Endothelial cell of umbilical vein (primary cell): ENCODE measurements around the gene FRYL. TPM values are rescaled to one million over a fixed set of nuclear protein-coding genes. Genes with fewer than 3 reads are reported as not detected.

ENCODE experiments used
- BruUV-seq: library from RNA; stranded (reverse); fragments of 400-500 nt; replicated peaks from 2 replicates; lab custom pipeline; 2021; lab: Mats Ljungman, UMichigan
- CTCF ChIA-PET: fragments of 300-600, 350-600 bp; sonication (Branson Sonifier 250); formaldehyde crosslinking; loops from one replicate; lab custom pipeline; 2021; ENCODE audit warnings: antibody characterized with exemption, inconsistent platforms; lab: Charles Lee
- POLR2A ChIA-PET: fragments of 300-600, 350-600 bp; sonication (Branson Sonifier 250); formaldehyde crosslinking; loops from one replicate; lab custom pipeline; 2021; ENCODE audit warnings: antibody characterized with exemption, inconsistent platforms; lab: Charles Lee
- DNase-seq: peaks from one replicate; pipeline ENCODE4 v3.0.0-alpha.2; 2011; ENCODE audit warnings: low read depth, low spot score
- FAIRE-seq: peaks from 2 replicates; lab custom pipeline; 2011; peaks lifted over from hg19 to GRCh38; lab: Jason Lieb, UNC
- H2AFZ ChIP-seq: 2 replicates; pipeline ENCODE4 v1.6.0; 2012; ENCODE audit warnings: low read depth, low read length, control low read depth, inconsistent platforms
- H3K27ac ChIP-seq: 2 replicates; pipeline ENCODE4 v1.5.1; 2011; ENCODE audit warnings: low read depth, mild to moderate bottlenecking, control low read depth, low read length, moderate library complexity; ENCODE audit not compliant: insufficient read depth
- H3K27me3 ChIP-seq, 2 experiments: 2 replicates each; pipeline versions ENCODE4 v1.6.0 to v1.6.1; 2011; ENCODE audit warnings: low read length in 2 of 2, mixed read lengths in 1 of 2; ENCODE audit not compliant: control insufficient read depth in 2 of 2, insufficient read depth in 2 of 2
- H3K36me3 ChIP-seq, 2 experiments: 2 replicates in 1 of 2; 3 replicates in 1 of 2; pipeline ENCODE4 v1.5.1; 2011; ENCODE audit warnings: low read length in 2 of 2, mild to moderate bottlenecking in 1 of 2, moderate library complexity in 1 of 2; ENCODE audit not compliant: control insufficient read depth in 2 of 2, insufficient read depth in 2 of 2; ENCODE audit errors: extremely low read depth in 1 of 2
- H3K4me1 ChIP-seq: 3 replicates; pipeline ENCODE4 v1.5.1; 2011; ENCODE audit warnings: mild to moderate bottlenecking, low read length; ENCODE audit not compliant: control insufficient read depth, insufficient read depth; ENCODE audit errors: extremely low read depth
- H3K4me2 ChIP-seq: 2 replicates; pipeline ENCODE4 v1.6.1; 2011; ENCODE audit warnings: low read length, control low read depth, mixed read lengths; ENCODE audit not compliant: insufficient read depth
- H3K4me3 ChIP-seq, 3 experiments: fragments of 200-600 bp in 1 of 3; sonication (generic), shearing (Covaris generic) in 1 of 3; replicated peaks in 1 of 3; 2 replicates each; pipeline ENCODE4 v1.5.1; 2011 to 2016; ENCODE audit warnings: control low read depth in 3 of 3, low read length in 3 of 3, mild to moderate bottlenecking in 2 of 3, inconsistent platforms in 1 of 3, low read depth in 1 of 3, moderate library complexity in 1 of 3; ENCODE audit not compliant: insufficient read depth in 1 of 3
- H3K79me2 ChIP-seq: 2 replicates; pipeline ENCODE4 v1.6.0; 2012; ENCODE audit warnings: low read length, inconsistent platforms; ENCODE audit not compliant: control insufficient read depth, insufficient read depth
- H3K9ac ChIP-seq: replicated peaks from 2 replicates; pipeline ENCODE3; 2011; ENCODE audit warnings: low read length, control low read depth; ENCODE audit not compliant: insufficient read depth; ENCODE audit errors: extremely low read depth
- H3K9me1 ChIP-seq: replicated peaks from 3 replicates; pipeline ENCODE4 v1.6.0; 2011; ENCODE audit warnings: mild to moderate bottlenecking, low read length; ENCODE audit not compliant: control insufficient read depth, insufficient read depth; ENCODE audit errors: extremely low read depth
- H3K9me3 ChIP-seq: replicated peaks from 2 replicates; pipeline ENCODE4 v1.5.1; 2012; ENCODE audit warnings: low read length, inconsistent platforms; ENCODE audit not compliant: control insufficient read depth, insufficient read depth
- H4K20me1 ChIP-seq: replicated peaks from 2 replicates; pipeline ENCODE3; 2011; ENCODE audit warnings: mild to moderate bottlenecking, low read length; ENCODE audit not compliant: control insufficient read depth, insufficient read depth; ENCODE audit errors: extremely low read depth
- EZH2 ChIP-seq: IDR thresholded peaks from 2 replicates; pipeline ENCODE4 v1.6.1; 2012; ENCODE audit warnings: borderline replicate concordance, low read depth, mild to moderate bottlenecking, moderate library complexity, low read length, inconsistent platforms; ENCODE audit not compliant: severe bottlenecking
- FOS ChIP-seq: IDR thresholded peaks from 2 replicates; pipeline ENCODE4 v1.6.1; 2011; ENCODE audit warnings: mild to moderate bottlenecking, low read length, moderate library complexity, borderline replicate concordance; ENCODE audit not compliant: insufficient read depth
- GATA2 ChIP-seq: IDR thresholded peaks from 2 replicates; pipeline ENCODE4 v1.7.0; 2011; ENCODE audit warnings: low read depth, mild to moderate bottlenecking, moderate library complexity, mixed read lengths, low read length; ENCODE audit not compliant: insufficient read length, insufficient read depth
- JUN ChIP-seq: IDR thresholded peaks from 2 replicates; pipeline ENCODE4 v1.6.1; 2011; ENCODE audit warnings: borderline replicate concordance, low read depth; ENCODE audit not compliant: insufficient read length, insufficient read depth
- MYC ChIP-seq: IDR thresholded peaks from one replicate; pipeline ENCODE4 v1.6.1; 2011; ENCODE audit warnings: mild to moderate bottlenecking, low read depth, low read length
- POLR2A ChIP-seq: IDR thresholded peaks from 2 replicates; pipeline ENCODE4 v1.6.1; 2012; ENCODE audit warnings: low read depth, mild to moderate bottlenecking, control low read depth, low read length
- POLR2AphosphoS5 ChIP-seq: IDR thresholded peaks from 2 replicates; pipeline ENCODE4 v1.6.1; 2012; ENCODE audit warnings: low read depth, mild to moderate bottlenecking, control low read depth, low read length, moderate library complexity; ENCODE audit not compliant: insufficient read depth
- dilution Hi-C: fragments of 300-500 bp; cut with MboI; formaldehyde crosslinking; loops from one replicate; pipeline ENCODE4 v1.15.0; 2019; ENCODE audit warnings: low sequenced_read_pairs; ENCODE audit not compliant: extremely low pct_ligation_motif_present
- intact Hi-C: fragments of 100-400 bp; cut with micrococcal nuclease; formaldehyde crosslinking; loops from one replicate; pipeline ENCODE4 v1.10.0; 2022
- polyA plus RNA-seq, 4 experiments: library from polyadenylated mRNA; depleted of rRNA in 3 of 4; stranded (reverse) in 3 of 4; unstranded in 1 of 4; fragments of >200 nt; gene quantifications; 2 replicates each; pipeline versions ENCODE4 v1.2.1 to v1.2.3, GENCODE V29; 2011 to 2012; ENCODE audit warnings: missing spikeins in 1 of 4
- total RNA-seq: library from RNA; stranded (reverse); gene quantifications from 2 replicates; pipeline ENCODE4 v1.2.3, GENCODE V29; 2021
- TF ChIP-seq, protein P1 (sequence below): IDR thresholded peaks from 2 replicates; pipeline ENCODE4 v1.6.1; 2011; ENCODE audit not compliant: insufficient read depth, insufficient read length
- TF ChIP-seq, protein P2 (sequence below), 2 donors: IDR thresholded peaks; 1 replicate in 1 of 2; 2 replicates in 1 of 2; pipeline ENCODE4 v1.5.1; 2011; ENCODE audit warnings: low read length in 2 of 2, mild to moderate bottlenecking in 2 of 2, moderate library complexity in 2 of 2, control low read depth in 1 of 2, inconsistent platforms in 1 of 2, low read depth in 1 of 2; ENCODE audit not compliant: insufficient read depth in 1 of 2; ENCODE audit errors: extremely low read depth in 1 of 2

Gene FRYL
- total and polyA plus RNA-seq, 2 donors (not counting 3 experiments of a cell fraction or from before 2014, with no cell fraction given), result 17.0 to 84.9 TPM

DNA sequence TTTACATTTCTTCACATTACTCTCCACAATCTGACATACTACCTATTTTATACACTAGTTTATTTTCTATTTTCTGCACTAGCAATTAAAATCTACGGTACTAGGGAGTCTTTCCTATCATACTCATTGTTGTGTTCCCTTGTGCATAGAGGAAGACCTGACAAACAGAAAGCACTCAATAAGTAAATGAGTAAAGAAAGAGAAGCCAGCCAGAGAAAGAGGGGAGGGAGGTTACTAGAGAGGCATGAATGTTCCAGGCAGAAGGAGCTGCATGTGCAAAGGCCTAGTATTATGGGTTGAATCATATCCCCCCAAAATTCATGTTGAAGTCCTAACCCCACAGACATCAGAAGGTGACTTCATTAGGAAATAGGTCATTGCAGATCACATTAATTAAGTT is 176.0 kb downstream of the FRYL start:
- Histone ChIP-seq H3K4me2 (no peak overlapping the region), H3K9ac (no peak overlapping the region), H3K27me3 (no peaks in the 10 kb centered on the region), H4K20me1 (no peaks in the 10 kb centered on the region), H3K4me3 (no peak overlapping the region), H3K79me2 (no peaks in the 10 kb centered on the region), H3K4me1 (no peaks in the 10 kb centered on the region), H3K9me1 (no peaks in the 10 kb centered on the region), H3K27ac (no peak overlapping the region), H2AFZ (no peak overlapping the region), H3K9me3 (no peaks in the 10 kb centered on the region), H3K36me3 (peaks cover 0 to 4% of the 10 kb centered on the region in 2 experiments)
- DNase-seq (no peak), FAIRE-seq (no peak)
- CTCF ChIA-PET, result interaction anchor here (0.7 to 1.8 kb wide), 3 partner anchors 9 to 25 kb away, joined by 3 to 6 read pairs (median 3); no protein-coding TSS in a partner anchor
- no TSS peak for BruUV-seq
- POLR2A ChIA-PET, result no interaction called here
- intact Hi-C loops, result no loop called here
- TF ChIP-seq, protein P1, sequence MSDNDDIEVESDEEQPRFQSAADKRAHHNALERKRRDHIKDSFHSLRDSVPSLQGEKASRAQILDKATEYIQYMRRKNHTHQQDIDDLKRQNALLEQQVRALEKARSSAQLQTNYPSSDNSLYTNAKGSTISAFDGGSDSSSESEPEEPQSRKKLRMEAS, result no peak
- TF ChIP-seq POLR2AphosphoS5, result no peak
- TF ChIP-seq GATA2, result no peak
- no peak for TF ChIP-seq FOS
- TF ChIP-seq POLR2A, result no peak
- TF ChIP-seq MYC, result no peak
- TF ChIP-seq, protein P2, sequence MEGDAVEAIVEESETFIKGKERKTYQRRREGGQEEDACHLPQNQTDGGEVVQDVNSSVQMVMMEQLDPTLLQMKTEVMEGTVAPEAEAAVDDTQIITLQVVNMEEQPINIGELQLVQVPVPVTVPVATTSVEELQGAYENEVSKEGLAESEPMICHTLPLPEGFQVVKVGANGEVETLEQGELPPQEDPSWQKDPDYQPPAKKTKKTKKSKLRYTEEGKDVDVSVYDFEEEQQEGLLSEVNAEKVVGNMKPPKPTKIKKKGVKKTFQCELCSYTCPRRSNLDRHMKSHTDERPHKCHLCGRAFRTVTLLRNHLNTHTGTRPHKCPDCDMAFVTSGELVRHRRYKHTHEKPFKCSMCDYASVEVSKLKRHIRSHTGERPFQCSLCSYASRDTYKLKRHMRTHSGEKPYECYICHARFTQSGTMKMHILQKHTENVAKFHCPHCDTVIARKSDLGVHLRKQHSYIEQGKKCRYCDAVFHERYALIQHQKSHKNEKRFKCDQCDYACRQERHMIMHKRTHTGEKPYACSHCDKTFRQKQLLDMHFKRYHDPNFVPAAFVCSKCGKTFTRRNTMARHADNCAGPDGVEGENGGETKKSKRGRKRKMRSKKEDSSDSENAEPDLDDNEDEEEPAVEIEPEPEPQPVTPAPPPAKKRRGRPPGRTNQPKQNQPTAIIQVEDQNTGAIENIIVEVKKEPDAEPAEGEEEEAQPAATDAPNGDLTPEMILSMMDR (IDR thresholded peaks at IDR 0.05; ENCODE audit: extremely low read depth in 1 of 2, insufficient read depth in 1 of 2, low read depth in 1 of 2, low read length in 2 of 2), result no peak
- TF ChIP-seq JUN, result no peak
- no peak for TF ChIP-seq EZH2
- dilution Hi-C loops, result no loop called here
